ENCODE data around the gene TSSK6.

Gene TSSK6
- long read RNA-seq, donor 1 = 0 reads
- long read RNA-seq, donor 2, partial matches to known transcripts = 0 of 1 reads
- long read RNA-seq, donor 2, other reads (novel, unspliced or antisense) = 0 of 1 reads
- long read RNA-seq, donor 3 = 0 reads
- long read RNA-seq, donor 4, partial matches to known transcripts = 136 of 653 reads
- long read RNA-seq, donor 4, other reads (novel, unspliced or antisense) = 515 of 653 reads
- long read RNA-seq, donor 5 = 0 reads
- long read RNA-seq, donor 6, partial matches to known transcripts = 0 of 1 reads
- long read RNA-seq, donor 6, other reads (novel, unspliced or antisense) = 0 of 1 reads
- long read RNA-seq, donor 7 = 0 reads
- long read RNA-seq, donor 8, partial matches to known transcripts = 580 of 641 reads
- long read RNA-seq, donor 8, other reads (novel, unspliced or antisense) = 59 of 641 reads

GRCh38 chr19:19514881-19515641, at the start of gene TSSK6:
Gene TSSK6, minus strand, starts transcription at chr19:19515548. Its CDS starts 121 bp downstream, at chr19:19515427.
- no peak for DNase-seq

GRCh38 chr19:19563348-19563848, 48.0 kb upstream of the TSSK6 start:
- DNase-seq = no peak

GRCh38 chr19:19562665-19563347, 47.5 kb upstream of the TSSK6 start:
- DNase-seq = no peak

GRCh38 chr19:19561946-19562664, 46.8 kb upstream of the TSSK6 start:
- no peak for DNase-seq

- no peak for DNase-seq
These were observed 44.6 kb upstream of the TSSK6 start for GRCh38 chr19:19559931-19560330.

GRCh38 chr19:19558636-19559035, 43.3 kb upstream of the TSSK6 start:
- DNase-seq = no peak

GRCh38 chr19:19558055-19558454, 42.7 kb upstream of the TSSK6 start:
- DNase-seq = no peak

GRCh38 chr19:19554074-19555023, 39.0 kb upstream of the TSSK6 start:
- DNase-seq = no peak

- DNase-seq = no peak
These were observed 38.3 kb upstream of the TSSK6 start for GRCh38 chr19:19553670-19554069.

- DNase-seq = no peak
These were observed 37.5 kb upstream of the TSSK6 start for GRCh38 chr19:19552798-19553197.

- no peak for DNase-seq
These were observed 36.5 kb upstream of the TSSK6 start for GRCh38 chr19:19551853-19552192.

GRCh38 chr19:19550972-19551852, 35.9 kb upstream of the TSSK6 start:
- DNase-seq = no peak

- DNase-seq = no peak
These were observed 35.2 kb upstream of the TSSK6 start for GRCh38 chr19:19550485-19550929.

- DNase-seq = no peak
These were observed 34.6 kb upstream of the TSSK6 start for GRCh38 chr19:19549804-19550464.

- no peak for DNase-seq
These were observed 33.8 kb upstream of the TSSK6 start for GRCh38 chr19:19548915-19549759.

- no peak for DNase-seq
These were observed 32.5 kb upstream of the TSSK6 start for GRCh38 chr19:19547674-19548336.

GRCh38 chr19:19546751-19547162, 31.4 kb upstream of the TSSK6 start:
- DNase-seq = no peak

GRCh38 chr19:19545707-19546106, 30.4 kb upstream of the TSSK6 start:
- DNase-seq = no peak

All from right kidney (tissue), 9 donors.